Nephron (organoid): Measurements from ENCODE around the gene ZPR1.
A peak's percentile ranks its signal among the peaks of the same experiment; 100 is the strongest.

ENCODE experiments used
- H3K27ac Mint-ChIP-seq, 3 experiments: 2 replicates each; pipeline ENCODE4 v1.8.0; 2020; ENCODE audit warnings: mixed read lengths in 3 of 3, mild to moderate bottlenecking in 2 of 3, moderate library complexity in 1 of 3
- H3K27me3 Mint-ChIP-seq: 2 replicates; pipeline ENCODE4 v1.8.0; 2021; ENCODE audit warnings: low read depth, mild to moderate bottlenecking, moderate library complexity, mixed read lengths
- H3K36me3 Mint-ChIP-seq: 2 replicates; pipeline ENCODE4 v1.8.0; 2020; ENCODE audit warnings: low read depth, mixed read lengths
- H3K4me1 Mint-ChIP-seq: 2 replicates; pipeline ENCODE4 v1.8.0; 2020; ENCODE audit warnings: mixed read lengths
- H3K4me3 Mint-ChIP-seq, 3 experiments: 2 replicates each; pipeline ENCODE4 v1.8.0; 2020; ENCODE audit warnings: mild to moderate bottlenecking in 3 of 3, mixed read lengths in 3 of 3, moderate library complexity in 2 of 3
- H3K9me3 Mint-ChIP-seq: 2 replicates; pipeline ENCODE4 v1.8.0; 2020; ENCODE audit warnings: mixed read lengths
- CTCF ChIP-seq, 3 experiments: fragments of 200-600 bp; sonication (generic); IDR thresholded peaks; one replicate each; pipeline ENCODE4 v1.5.0; 2021; ENCODE audit warnings: antibody characterized with exemption in 3 of 3; ENCODE audit not compliant: unreplicated experiment in 3 of 3

Gene ZPR1

DNA sequence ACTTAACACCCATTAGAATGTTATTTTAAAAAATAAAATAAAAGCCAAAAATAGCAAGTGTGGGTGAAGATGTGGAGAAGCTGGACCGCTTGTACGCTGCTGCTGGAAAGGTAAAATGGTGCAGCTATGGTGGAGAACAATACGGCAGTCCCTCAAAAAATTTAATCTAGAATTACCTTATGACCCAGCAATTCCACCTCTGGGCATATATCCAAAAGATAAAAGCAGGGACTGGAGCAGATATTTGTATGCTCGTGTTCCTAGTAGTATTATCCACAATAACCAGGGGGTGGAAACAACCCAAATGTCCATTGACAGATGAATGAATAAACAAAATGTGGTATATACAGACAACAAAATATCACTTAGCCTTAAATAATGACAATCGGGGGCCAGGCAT lies 10.0 kb upstream of the ZPR1 start:
- no peak overlapping the region for H3K4me3 Mint-ChIP-seq
- H3K4me1 Mint-ChIP-seq: peaks cover 4% of the 10 kb centered on the region
- H3K27me3 Mint-ChIP-seq: peaks cover 5% of the 10 kb centered on the region
- no peak overlapping the region for H3K27ac Mint-ChIP-seq
- no peaks in the 10 kb centered on the region for H3K36me3 Mint-ChIP-seq
- H3K9me3 Mint-ChIP-seq: no peaks in the 10 kb centered on the region
- no peak for TF ChIP-seq CTCF (IDR thresholded peaks at IDR 0.05; ENCODE audit: unreplicated experiment in 3 of 3)

DNA sequence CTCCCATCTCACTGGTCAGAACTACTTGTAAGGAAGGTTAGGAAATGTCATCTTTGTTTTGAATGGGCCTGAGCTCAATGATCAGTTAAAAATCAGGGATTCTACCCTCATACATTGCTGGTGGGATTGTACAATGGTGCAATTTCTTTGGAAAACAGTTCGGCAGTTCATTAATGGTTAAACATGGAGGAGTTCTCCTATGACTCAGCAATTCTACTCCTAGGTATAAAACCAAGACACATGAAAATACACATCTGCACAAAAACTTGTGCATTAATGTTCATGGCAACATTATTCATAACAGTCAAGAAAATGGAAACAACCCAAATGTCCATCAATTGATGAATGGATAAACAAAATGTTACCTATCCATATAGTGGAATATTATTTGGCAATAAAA lies 8.7 kb upstream of the ZPR1 start:
- Mint-ChIP-seq H3K36me3 (no peaks in the 10 kb centered on the region), H3K27ac (no peak overlapping the region), H3K4me1 (peaks cover 5% of the 10 kb centered on the region), H3K27me3 (peaks cover 5% of the 10 kb centered on the region), H3K9me3 (no peaks in the 10 kb centered on the region), H3K4me3 (no peak overlapping the region)
- TF ChIP-seq CTCF (IDR thresholded peaks at IDR 0.05; ENCODE audit: unreplicated experiment in 3 of 3): no peak

DNA sequence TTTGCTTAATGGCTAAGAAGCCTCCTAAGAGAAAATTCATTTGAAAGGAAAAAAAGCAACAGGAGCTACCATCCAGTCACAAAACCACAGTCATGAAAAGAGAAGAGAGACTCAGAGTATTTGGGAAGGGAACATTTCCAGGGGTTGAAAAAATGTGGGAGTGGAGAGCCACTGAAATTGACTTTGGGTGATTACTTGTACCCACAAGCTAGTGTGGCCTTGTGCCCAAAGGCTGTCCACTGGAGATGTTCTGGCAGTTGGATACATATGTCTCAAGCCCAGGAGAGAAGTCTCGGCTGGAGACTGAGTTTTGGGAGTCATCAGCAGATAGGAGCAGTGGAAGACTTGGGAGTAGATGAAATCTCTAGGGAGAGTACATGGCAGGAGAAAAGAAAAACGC lies 7.0 kb upstream of the ZPR1 start:
- peaks cover 5% of the 10 kb centered on the region for H3K4me1 Mint-ChIP-seq

GRCh38 chr11:116793772-116794097 lies 5.9 kb upstream of the ZPR1 start:
- H3K27me3 Mint-ChIP-seq: peaks cover 12% of the 10 kb centered on the region
- no peak overlapping the region for H3K4me3 Mint-ChIP-seq
- H3K27ac Mint-ChIP-seq: no peak overlapping the region
- H3K36me3 Mint-ChIP-seq: no peaks in the 10 kb centered on the region
- H3K4me1 Mint-ChIP-seq: peaks cover 6% of the 10 kb centered on the region
- no peaks in the 10 kb centered on the region for H3K9me3 Mint-ChIP-seq
- no peak for TF ChIP-seq CTCF (IDR thresholded peaks at IDR 0.05; ENCODE audit: unreplicated experiment in 3 of 3)

More for the DNA sequence above, 7.0 kb upstream of the ZPR1 start:
- no peaks in the 10 kb centered on the region for H3K9me3 Mint-ChIP-seq
- H3K27ac Mint-ChIP-seq: no peak overlapping the region
- no peaks in the 10 kb centered on the region for H3K36me3 Mint-ChIP-seq
- no peak overlapping the region for H3K4me3 Mint-ChIP-seq
- peaks cover 8% of the 10 kb centered on the region for H3K27me3 Mint-ChIP-seq
- TF ChIP-seq CTCF (IDR thresholded peaks at IDR 0.05; ENCODE audit: unreplicated experiment in 3 of 3): no peak

- no peak for TF ChIP-seq CTCF (IDR thresholded peaks at IDR 0.05; ENCODE audit: unreplicated experiment in 3 of 3)
- Mint-ChIP-seq H3K27me3 (peaks cover 8% of the 10 kb centered on the region), H3K9me3 (no peaks in the 10 kb centered on the region), H3K4me3 (peak overlapping the region in 1 of 3 experiments; percentile 38), H3K36me3 (no peaks in the 10 kb centered on the region), H3K4me1 (peaks cover 12% of the 10 kb centered on the region), H3K27ac (no peak overlapping the region)
These were observed 5.3 kb upstream of the ZPR1 start for GRCh38 chr11:116792869-116793771.
